AG09309 (cell line): Measurements from ENCODE around the gene SPATA2L.

Experiments
- DNase-seq: peaks from one replicate; pipeline ENCODE4 v3.0.0-alpha.2; 2010; ENCODE audit warnings: low read depth
- H3K4me3 ChIP-seq: 2 replicates; pipeline ENCODE4 v1.5.1; 2011; ENCODE audit warnings: mild to moderate bottlenecking, low read depth, low read length, moderate library complexity; ENCODE audit not compliant: control insufficient read depth
- CTCF ChIP-seq: IDR thresholded peaks from 2 replicates; pipeline ENCODE4 v1.5.1; 2011; ENCODE audit warnings: mild to moderate bottlenecking, low read depth, low read length, inconsistent platforms; ENCODE audit not compliant: insufficient read depth, control insufficient read depth; ENCODE audit errors: missing control alignments

The SPATA2L gene

GRCh38 chr16:89742948-89743347, 41.4 kb upstream of the SPATA2L start:
- TF ChIP-seq CTCF: no peak
- DNase-seq: no peak
- H3K4me3 ChIP-seq: no peak overlapping the region

GRCh38 chr16:89741342-89742014, 40.0 kb upstream of the SPATA2L start:
- H3K4me3 ChIP-seq: no peak overlapping the region
- TF ChIP-seq CTCF: no peak
- DNase-seq: no peak

- DNase-seq: no peak
- no peak overlapping the region for H3K4me3 ChIP-seq
- no peak for TF ChIP-seq CTCF
Observed at GRCh38 chr16:89739383-89739782, 37.9 kb upstream of the SPATA2L start.

GRCh38 chr16:89738538-89739317, 37.2 kb upstream of the SPATA2L start:
- H3K4me3 ChIP-seq: no peak overlapping the region
- DNase-seq: no peak
- no peak for TF ChIP-seq CTCF

- no peak overlapping the region for H3K4me3 ChIP-seq
- no peak for DNase-seq
- TF ChIP-seq CTCF: no peak
Observed at GRCh38 chr16:89738072-89738377, 36.5 kb upstream of the SPATA2L start.

- no peak overlapping the region for H3K4me3 ChIP-seq
- no peak for TF ChIP-seq CTCF
- no peak for DNase-seq
Observed at GRCh38 chr16:89737341-89738071, 36.0 kb upstream of the SPATA2L start.
